Ectodermal cell (in vitro differentiated cells): ENCODE results near the gene THBS1.
A peak's percentile ranks its signal among the peaks of the same experiment; 100 is the strongest.

Experiments used
- H3K27ac ChIP-seq: 2 replicates; pipeline ENCODE4 v1.7.0; 2013; ENCODE audit warnings: mild to moderate bottlenecking, low read depth, low read length; ENCODE audit not compliant: insufficient read depth, poor library complexity, severe bottlenecking
- H3K27me3 ChIP-seq: 2 replicates; pipeline ENCODE4 v1.7.0; 2013; ENCODE audit warnings: mild to moderate bottlenecking, low read length; ENCODE audit not compliant: insufficient read depth, control insufficient read depth, poor library complexity, severe bottlenecking
- H3K36me3 ChIP-seq: one replicate; pipeline ENCODE4 v1.7.0; 2013; ENCODE audit warnings: low read length; ENCODE audit not compliant: control insufficient read depth, insufficient read depth
- H3K4me1 ChIP-seq: one replicate; pipeline ENCODE4 v1.7.0; 2013; ENCODE audit warnings: low read length; ENCODE audit not compliant: control insufficient read depth, insufficient read depth
- H3K4me3 ChIP-seq: 2 replicates; pipeline ENCODE4 v1.7.0; 2013; ENCODE audit warnings: low read depth, low read length, control low read depth; ENCODE audit not compliant: insufficient read depth
- H3K9me3 ChIP-seq: 2 replicates; pipeline ENCODE4 v1.7.0; 2013; ENCODE audit warnings: mild to moderate bottlenecking, low read length, moderate library complexity; ENCODE audit not compliant: control insufficient read depth
- WGBS, 2 experiments: methylation state at CpG; one replicate each; pipeline ENCODE4 v1.1.7; 2013; ENCODE audit warnings: missing lambda C conversion rate in 2 of 2; 5-methylcytosine and 5-hydroxymethylcytosine counted together

THBS1 gene

GRCh38 chr15:39582977-39583595, 2.2 kb downstream of the THBS1 start:
- peaks cover 24% of the 10 kb centered on the region for H3K4me1 ChIP-seq
- peaks cover 7% of the 10 kb centered on the region for H3K27me3 ChIP-seq
- H3K36me3 ChIP-seq = peaks cover 22% of the 10 kb centered on the region
- 82 to 88% methylated on average over 4 of the region's 4 CpGs for WGBS, 2 experiments
- peak overlapping the region; percentile 14 for H3K4me3 ChIP-seq
- H3K9me3 ChIP-seq = no peaks in the 10 kb centered on the region
- H3K27ac ChIP-seq = no peak overlapping the region

GRCh38 chr15:39583596-39584265, 2.9 kb downstream of the THBS1 start:
- no peak overlapping the region for H3K27ac ChIP-seq
- H3K36me3 ChIP-seq = peaks cover 22% of the 10 kb centered on the region
- H3K9me3 ChIP-seq = no peaks in the 10 kb centered on the region
- peaks cover 7% of the 10 kb centered on the region for H3K27me3 ChIP-seq
- 89 to 91% methylated on average over 13 of the region's 13 CpGs for WGBS, 2 experiments
- H3K4me3 ChIP-seq = no peak overlapping the region
- H3K4me1 ChIP-seq = peaks cover 24% of the 10 kb centered on the region

GRCh38 chr15:39584266-39584659, 3.4 kb downstream of the THBS1 start:
- Histone ChIP-seq H3K27ac (no peak overlapping the region), H3K4me1 (peaks cover 22% of the 10 kb centered on the region), H3K27me3 (peaks cover 2% of the 10 kb centered on the region), H3K9me3 (no peaks in the 10 kb centered on the region), H3K4me3 (no peak overlapping the region), H3K36me3 (peaks cover 24% of the 10 kb centered on the region)
- WGBS, 2 experiments = 96 to 97% methylated on average over 7 of the region's 7 CpGs

- WGBS, 2 experiments = 96 to 98% methylated on average over 3 of the region's 3 CpGs
- H3K27me3 ChIP-seq = no peaks in the 10 kb centered on the region
- H3K4me3 ChIP-seq = no peak overlapping the region
- H3K36me3 ChIP-seq = peaks cover 30% of the 10 kb centered on the region
- H3K4me1 ChIP-seq = peaks cover 18% of the 10 kb centered on the region
- H3K9me3 ChIP-seq = no peaks in the 10 kb centered on the region
- no peak overlapping the region for H3K27ac ChIP-seq
Measured at GRCh38 chr15:39584662-39585388, 3.9 kb downstream of the THBS1 start.

- Histone ChIP-seq H3K4me1 (peaks cover 18% of the 10 kb centered on the region), H3K4me3 (no peak overlapping the region), H3K9me3 (no peaks in the 10 kb centered on the region), H3K27ac (no peak overlapping the region), H3K36me3 (peaks cover 35% of the 10 kb centered on the region), H3K27me3 (no peaks in the 10 kb centered on the region)
- 94 to 98% methylated on average over 4 of the region's 4 CpGs for WGBS, 2 experiments
Measured at GRCh38 chr15:39585389-39585841, 4.5 kb downstream of the THBS1 start.

GRCh38 chr15:39585871-39586301, 5.0 kb downstream of the THBS1 start:
- Histone ChIP-seq H3K4me3 (no peak overlapping the region), H3K4me1 (peaks cover 18% of the 10 kb centered on the region), H3K27me3 (no peaks in the 10 kb centered on the region), H3K9me3 (no peaks in the 10 kb centered on the region), H3K36me3 (peaks cover 39% of the 10 kb centered on the region), H3K27ac (no peak overlapping the region)
- 96 to 99% methylated on average over 4 of the region's 4 CpGs for WGBS, 2 experiments

GRCh38 chr15:39586387-39587095, 5.7 kb downstream of the THBS1 start:
- H3K27ac ChIP-seq = no peak overlapping the region
- H3K4me3 ChIP-seq = no peak overlapping the region
- no peaks in the 10 kb centered on the region for H3K9me3 ChIP-seq
- no peaks in the 10 kb centered on the region for H3K27me3 ChIP-seq
- H3K36me3 ChIP-seq = peaks cover 46% of the 10 kb centered on the region
- peaks cover 14% of the 10 kb centered on the region for H3K4me1 ChIP-seq
- WGBS, 2 experiments = 96% methylated on average over 10 of the region's 10 CpGs

- WGBS, 2 experiments = 93% methylated on average over 16 of the region's 17 CpGs
- no peaks in the 10 kb centered on the region for H3K27me3 ChIP-seq
- no peak overlapping the region for H3K27ac ChIP-seq
Measured at GRCh38 chr15:39587096-39587721, 6.3 kb downstream of the THBS1 start.

GRCh38 chr15:39587731-39588530, 7.1 kb downstream of the THBS1 start:
- Histone ChIP-seq H3K36me3 (peaks cover 59% of the 10 kb centered on the region), H3K27ac (no peak overlapping the region), H3K27me3 (no peaks in the 10 kb centered on the region), H3K4me3 (no peak overlapping the region), H3K9me3 (no peaks in the 10 kb centered on the region), H3K4me1 (peaks cover 2% of the 10 kb centered on the region)
- 94% methylated on average over 13 of the region's 13 CpGs for WGBS, 2 experiments

More at GRCh38 chr15:39587096-39587721, 6.3 kb downstream of the THBS1 start:
- Histone ChIP-seq H3K9me3 (no peaks in the 10 kb centered on the region), H3K36me3 (peaks cover 52% of the 10 kb centered on the region), H3K4me3 (no peak overlapping the region), H3K4me1 (peaks cover 9% of the 10 kb centered on the region)
